ENCODE results near the gene TRPM6. TPM values are rescaled to one million over a fixed set of nuclear protein-coding genes. Genes with fewer than 3 reads are reported as not detected.
"Not testable (repeated sequence)": the region's sequence is repeated elsewhere in the genome, so short reads cannot be mapped to it uniquely, and the experiment has no call there.

The TRPM6 gene
- polyA plus RNA-seq, 1 experiment = 0.01 TPM

DNA sequence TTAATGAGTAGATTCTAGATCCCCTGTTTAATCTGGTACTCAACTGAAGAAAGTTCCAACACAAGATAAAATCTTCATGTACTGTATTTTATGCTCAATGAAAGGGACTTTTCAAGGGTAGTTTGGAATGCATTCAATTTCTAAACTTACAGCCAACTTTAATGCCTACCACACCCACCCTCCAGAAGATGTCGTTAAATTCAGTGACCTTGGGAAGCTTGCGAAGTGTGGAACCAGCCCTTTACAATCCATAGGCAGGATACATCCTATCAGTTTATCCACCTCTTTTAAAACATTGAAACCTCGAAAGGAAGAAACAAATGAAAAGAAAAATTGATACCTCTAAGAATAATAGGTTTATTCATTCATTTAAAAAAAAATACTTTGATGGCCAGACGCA is 20.2 kb downstream of the TRPM6 start:
- ChIA-PET POLR2A (no interaction called here), CTCF (no interaction called here)
- TF ChIP-seq, protein P1, sequence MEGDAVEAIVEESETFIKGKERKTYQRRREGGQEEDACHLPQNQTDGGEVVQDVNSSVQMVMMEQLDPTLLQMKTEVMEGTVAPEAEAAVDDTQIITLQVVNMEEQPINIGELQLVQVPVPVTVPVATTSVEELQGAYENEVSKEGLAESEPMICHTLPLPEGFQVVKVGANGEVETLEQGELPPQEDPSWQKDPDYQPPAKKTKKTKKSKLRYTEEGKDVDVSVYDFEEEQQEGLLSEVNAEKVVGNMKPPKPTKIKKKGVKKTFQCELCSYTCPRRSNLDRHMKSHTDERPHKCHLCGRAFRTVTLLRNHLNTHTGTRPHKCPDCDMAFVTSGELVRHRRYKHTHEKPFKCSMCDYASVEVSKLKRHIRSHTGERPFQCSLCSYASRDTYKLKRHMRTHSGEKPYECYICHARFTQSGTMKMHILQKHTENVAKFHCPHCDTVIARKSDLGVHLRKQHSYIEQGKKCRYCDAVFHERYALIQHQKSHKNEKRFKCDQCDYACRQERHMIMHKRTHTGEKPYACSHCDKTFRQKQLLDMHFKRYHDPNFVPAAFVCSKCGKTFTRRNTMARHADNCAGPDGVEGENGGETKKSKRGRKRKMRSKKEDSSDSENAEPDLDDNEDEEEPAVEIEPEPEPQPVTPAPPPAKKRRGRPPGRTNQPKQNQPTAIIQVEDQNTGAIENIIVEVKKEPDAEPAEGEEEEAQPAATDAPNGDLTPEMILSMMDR (IDR thresholded peaks at IDR 0.05; ENCODE audit: low read depth, low read length) = no peak
- DNase-seq (ENCODE audit: low read depth, low spot score) = no peak
- no peaks in the 10 kb centered on the region for H3K27me3 ChIP-seq (ENCODE audit: control insufficient read depth, insufficient read depth, low read length)
- no peak overlapping the region for H3K27ac ChIP-seq (ENCODE audit: low read depth, low read length)
- no peak overlapping the region for H3K4me3 ChIP-seq (ENCODE audit: low read depth, low read length)
- no peaks in the 10 kb centered on the region for H3K9me3 ChIP-seq (ENCODE audit: control insufficient read depth, insufficient read depth, low read length)

DNA sequence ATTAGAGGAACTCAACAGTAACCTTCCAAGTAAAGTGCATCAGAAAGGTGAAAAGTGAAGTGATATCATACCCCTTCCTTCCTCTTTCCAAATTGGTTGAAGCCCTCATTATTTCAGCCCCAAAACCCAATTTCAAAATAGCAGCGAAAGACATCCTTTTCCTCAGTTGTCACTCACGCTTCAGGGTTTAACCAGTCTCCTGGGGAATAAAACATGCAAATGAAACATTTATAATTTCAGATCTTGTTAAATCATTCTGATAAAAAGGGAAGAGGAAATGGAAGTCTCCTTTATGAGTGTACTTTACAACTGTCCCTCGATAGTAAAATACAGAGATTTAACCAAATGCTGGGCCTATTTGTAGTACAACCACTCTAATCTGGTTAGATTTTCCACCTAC is 22.5 kb downstream of the TRPM6 start:
- DNase-seq (ENCODE audit: low read depth, low spot score) = no peak
- ChIA-PET POLR2A (no interaction called here), CTCF (no interaction called here)
- Histone ChIP-seq H3K9me3 (ENCODE audit: control insufficient read depth, insufficient read depth, low read length) (no peaks in the 10 kb centered on the region), H3K4me3 (ENCODE audit: low read depth, low read length) (no peak overlapping the region), H3K27me3 (ENCODE audit: control insufficient read depth, insufficient read depth, low read length) (no peaks in the 10 kb centered on the region), H3K27ac (ENCODE audit: low read depth, low read length) (no peak overlapping the region)
- TF ChIP-seq, protein P1 (IDR thresholded peaks at IDR 0.05; ENCODE audit: low read depth, low read length) = no peak

DNA sequence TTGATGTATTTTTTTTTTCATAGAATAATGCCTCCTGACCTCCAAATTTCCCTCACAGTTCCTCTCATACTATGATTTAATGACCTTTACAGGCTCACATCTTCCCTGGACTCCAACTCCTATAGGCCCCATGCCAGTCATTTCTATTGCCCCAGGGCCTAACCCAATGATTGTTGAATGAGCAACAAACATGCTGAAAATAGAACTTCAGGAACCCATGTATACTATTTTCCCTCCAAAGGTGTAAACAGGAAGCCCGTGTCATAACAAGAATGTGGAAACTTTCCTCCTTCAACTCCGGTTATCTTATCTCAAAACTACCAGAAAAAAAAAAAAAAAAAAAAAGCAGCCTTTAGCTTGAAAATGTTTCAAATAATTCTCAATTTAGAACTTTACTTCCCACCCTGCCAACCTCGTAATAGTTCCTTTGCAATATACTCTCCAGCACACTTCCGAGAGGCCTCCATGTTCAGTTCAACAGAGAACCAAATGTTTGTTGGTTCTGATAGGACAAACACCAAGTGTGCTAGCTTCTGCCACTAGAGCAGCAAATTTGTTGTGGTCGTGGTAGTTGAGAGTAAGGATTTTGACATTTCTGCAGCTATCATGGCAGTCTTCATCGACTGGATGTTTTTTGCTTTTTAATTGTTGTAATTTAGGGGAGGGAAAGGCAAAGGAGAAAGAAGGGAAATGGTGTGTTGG is 25.8 kb downstream of the TRPM6 start:
- H3K27ac ChIP-seq (ENCODE audit: low read depth, low read length) = no peak overlapping the region
- no peaks in the 10 kb centered on the region for H3K9me3 ChIP-seq (ENCODE audit: control insufficient read depth, insufficient read depth, low read length)
- POLR2A ChIA-PET = no interaction called here
- TF ChIP-seq, protein P1 (IDR thresholded peaks at IDR 0.05; ENCODE audit: low read depth, low read length) = no peak
- no peak for DNase-seq (ENCODE audit: low read depth, low spot score)
- H3K4me3 ChIP-seq (ENCODE audit: low read depth, low read length) = no peak overlapping the region
- no peaks in the 10 kb centered on the region for H3K27me3 ChIP-seq (ENCODE audit: control insufficient read depth, insufficient read depth, low read length)
- CTCF ChIA-PET = interaction anchor here (0.6 to 1.0 kb wide), 3 partner anchors 70 to 91 kb away, joined by 3 read pairs; partner anchors contain the start of gene C9orf40

DNA sequence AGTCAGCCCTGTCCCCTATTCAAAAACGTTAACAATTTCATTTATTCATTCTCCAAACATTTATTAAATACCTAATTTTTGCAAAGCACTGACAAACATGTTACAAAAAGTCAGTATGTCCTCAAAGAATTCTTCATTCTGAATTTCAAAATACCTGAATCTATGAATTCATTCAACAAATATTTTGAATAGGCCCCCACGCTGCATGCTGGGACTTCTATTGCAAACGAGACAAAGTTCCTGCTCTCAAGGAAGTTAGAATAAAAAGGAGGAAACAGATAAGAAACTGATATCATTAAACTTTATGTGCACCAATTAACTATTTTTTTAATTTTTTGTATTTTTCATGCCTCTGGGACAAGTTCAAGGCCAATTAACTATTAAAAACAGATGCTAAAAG is 26.6 kb downstream of the TRPM6 start:
- no peak for DNase-seq (ENCODE audit: low read depth, low spot score)
- Histone ChIP-seq H3K4me3 (ENCODE audit: low read depth, low read length) (no peak overlapping the region), H3K9me3 (ENCODE audit: control insufficient read depth, insufficient read depth, low read length) (no peaks in the 10 kb centered on the region), H3K27me3 (ENCODE audit: control insufficient read depth, insufficient read depth, low read length) (no peaks in the 10 kb centered on the region), H3K27ac (ENCODE audit: low read depth, low read length) (no peak overlapping the region)
- CTCF ChIA-PET = interaction anchor here (1.0 kb wide), 1 partner anchor 91 kb away, joined by 3 read pairs; the partner anchor contains the start of gene C9orf40
- TF ChIP-seq, protein P1 (IDR thresholded peaks at IDR 0.05; ENCODE audit: low read depth, low read length) = no peak
- POLR2A ChIA-PET = no interaction called here

DNA sequence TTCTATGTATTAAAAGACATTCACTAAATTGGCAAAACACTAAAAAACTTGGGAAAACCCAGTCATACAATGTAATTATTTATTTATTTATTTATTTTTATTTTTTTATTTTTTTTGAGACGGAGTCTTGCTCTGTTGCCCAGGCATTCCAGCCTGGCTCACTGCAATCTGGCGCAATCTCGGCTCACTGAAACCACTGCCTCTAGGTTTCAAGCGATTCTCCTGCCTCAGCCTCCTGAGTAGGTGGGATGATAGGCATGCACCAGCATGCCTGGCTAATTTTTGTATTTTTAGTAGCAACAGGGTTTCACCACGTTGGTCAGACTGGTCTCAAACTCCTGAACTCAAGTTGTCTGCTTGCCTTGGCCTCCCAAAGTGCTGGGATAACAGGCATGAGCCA is 27.5 kb downstream of the TRPM6 start:
- H3K4me3 ChIP-seq (ENCODE audit: low read depth, low read length); H3K9me3 ChIP-seq (ENCODE audit: control insufficient read depth, insufficient read depth, low read length); POLR2A ChIA-PET; H3K27me3 ChIP-seq (ENCODE audit: control insufficient read depth, insufficient read depth, low read length); DNase-seq (ENCODE audit: low read depth, low spot score); H3K27ac ChIP-seq (ENCODE audit: low read depth, low read length): not testable (repeated sequence)
- CTCF ChIA-PET = interaction anchor here (1.0 kb wide), 1 partner anchor 84 kb away, joined by 3 read pairs; no protein-coding TSS in a partner anchor
